Gastrocnemius medialis (tissue), 4 donors: Measurements from ENCODE around the gene FERMT1. TPM values are rescaled to one million over a fixed set of nuclear protein-coding genes. Genes with fewer than 3 reads are reported as not detected.

Source experiments
- ATAC-seq, 2 donors: fragments of 150-250 bp; one replicate each; pipeline ENCODE4 v1.9.1; 2016
- DNase-seq, 2 donors: peaks; one replicate each; pipeline ENCODE4 v3.0.0-alpha.2; 2019
- H3K27ac ChIP-seq, 4 donors: fragments of 200-600 bp; sonication (generic); 1 replicate in 1 of 4; 2 replicates in 3 of 4; pipeline ENCODE4 v1.5.1; 2016 to 2018; ENCODE audit warnings: mild to moderate bottlenecking in 2 of 4, moderate library complexity in 1 of 4
- H3K27me3 ChIP-seq, 3 donors: fragments of 200-600 bp; sonication (generic) in 2 of 3; 1 replicate in 1 of 3; 2 replicates in 2 of 3; pipeline versions ENCODE4 v1.5.1 to v1.6.0; 2016 to 2019; ENCODE audit warnings: mild to moderate bottlenecking in 1 of 3, moderate library complexity in 1 of 3
- H3K36me3 ChIP-seq, 2 donors: fragments of 200-600 bp; sonication (generic) in 1 of 2; one replicate each; pipeline ENCODE4 v1.5.1; 2017 to 2018
- H3K4me1 ChIP-seq, 2 donors: fragments of 200-600 bp; sonication (generic) in 1 of 2; one replicate each; pipeline ENCODE4 v1.5.1; 2016 to 2017; ENCODE audit warnings: mild to moderate bottlenecking in 2 of 2
- H3K4me3 ChIP-seq, 4 donors: fragments of 200-600 bp; sonication (generic) in 3 of 4; 1 replicate in 1 of 4; 2 replicates in 3 of 4; pipeline ENCODE4 v1.5.1; 2016 to 2019; ENCODE audit warnings: mild to moderate bottlenecking in 2 of 4
- H3K9me3 ChIP-seq, 3 donors: fragments of 200-600 bp; sonication (generic) in 2 of 3; 1 replicate in 1 of 3; 2 replicates in 2 of 3; pipeline ENCODE4 v1.5.1; 2016 to 2019
- POLR2A ChIP-seq, 2 donors: fragments of 450-650 bp; IDR thresholded peaks; one replicate each; pipeline ENCODE4 v1.6.1; 2017; ENCODE audit warnings: antibody characterized with exemption in 2 of 2, mild to moderate bottlenecking in 2 of 2, moderate library complexity in 2 of 2
- in situ Hi-C, 4 donors: fragments of 200-750 bp; cut with MboI; loops; one replicate each; pipeline versions ENCODE4 v1.15.0 to v1.8.0; 2017; ENCODE audit warnings: low sequenced_read_pairs in 4 of 4
- intact Hi-C: fragments of 100-400 bp; cut with DNase I; formaldehyde crosslinking; loops from one replicate; pipeline ENCODE4 v1.15.1; 2023; ENCODE audit warnings: low total_unique reads
- total RNA-seq, 4 donors: library from RNA; depleted of rRNA; stranded (reverse); fragments of >200 nt; gene quantifications; one replicate each; pipeline versions ENCODE4 v1.1.0 to v1.2.3, GENCODE V29; 2016
- TF ChIP-seq, protein P1 (sequence below), 5 experiments: fragments of 450-650 bp in 3 of 5; fragments of 200-600 bp in 2 of 5; sonication (generic) in 2 of 5; IDR thresholded peaks in 4 of 5; conservative IDR thresholded peaks in 1 of 5; 1 replicate in 4 of 5; 2 replicates in 1 of 5; pipeline ENCODE4 v1.5.1; 2016 to 2019; ENCODE audit warnings: antibody characterized with exemption in 5 of 5, mild to moderate bottlenecking in 3 of 5, moderate library complexity in 3 of 5

Gene FERMT1
- total RNA-seq, 4 donors from 2014 or later: 0.09 to 0.36 TPM; not detected in 2

DNA sequence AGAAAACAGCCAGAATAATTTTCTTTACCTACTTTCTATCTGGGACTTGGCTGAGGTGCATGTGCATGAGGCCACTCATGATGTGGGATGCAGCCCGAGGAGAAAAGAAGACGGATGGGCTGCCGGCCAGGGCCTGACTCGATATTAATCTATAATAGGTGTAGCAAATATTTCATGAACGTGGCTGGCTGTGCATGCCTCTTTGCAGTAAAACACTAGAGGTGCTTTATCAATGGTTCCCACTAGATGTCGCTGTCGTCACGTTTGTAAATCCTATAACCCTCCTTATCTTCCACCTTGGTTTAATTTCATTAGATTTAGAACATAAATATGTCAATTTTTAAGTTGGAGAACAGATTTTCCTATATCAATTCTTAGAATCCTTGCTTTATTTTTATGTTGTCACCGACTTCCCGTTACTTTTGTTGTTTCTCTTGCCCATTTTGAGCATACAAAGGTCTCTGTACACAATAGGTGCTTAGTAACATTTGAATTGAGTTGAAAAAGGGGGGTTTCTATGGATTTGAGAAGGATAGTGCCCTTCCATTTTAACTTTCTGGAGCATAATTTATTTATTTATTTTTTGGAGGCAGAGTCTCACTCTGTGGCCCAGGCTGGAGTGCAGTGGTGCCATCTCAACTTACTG lies 19.6 kb upstream of the FERMT1 start:
- peak in 1 of 2 donors; percentile 13 for DNase-seq
- no peaks in the 10 kb centered on the region for H3K36me3 ChIP-seq
- no peaks in the 10 kb centered on the region for H3K9me3 ChIP-seq
- in situ Hi-C loops (loop anchor here in 3 of 4 donors (25.0 kb wide), 1 partner anchor 1145 kb away; no protein-coding TSS in a partner anchor), intact Hi-C loops (loop anchor here (5.0 kb wide), 1 partner anchor 1145 kb away; no protein-coding TSS in a partner anchor)
- ATAC-seq: peak in 1 of 2 donors; percentile 62
- peaks cover 0 to 3% (median 0%) of the 10 kb centered on the region in 3 donors for H3K27me3 ChIP-seq
- no peak overlapping the region for H3K4me3 ChIP-seq
- TF ChIP-seq, protein P1, sequence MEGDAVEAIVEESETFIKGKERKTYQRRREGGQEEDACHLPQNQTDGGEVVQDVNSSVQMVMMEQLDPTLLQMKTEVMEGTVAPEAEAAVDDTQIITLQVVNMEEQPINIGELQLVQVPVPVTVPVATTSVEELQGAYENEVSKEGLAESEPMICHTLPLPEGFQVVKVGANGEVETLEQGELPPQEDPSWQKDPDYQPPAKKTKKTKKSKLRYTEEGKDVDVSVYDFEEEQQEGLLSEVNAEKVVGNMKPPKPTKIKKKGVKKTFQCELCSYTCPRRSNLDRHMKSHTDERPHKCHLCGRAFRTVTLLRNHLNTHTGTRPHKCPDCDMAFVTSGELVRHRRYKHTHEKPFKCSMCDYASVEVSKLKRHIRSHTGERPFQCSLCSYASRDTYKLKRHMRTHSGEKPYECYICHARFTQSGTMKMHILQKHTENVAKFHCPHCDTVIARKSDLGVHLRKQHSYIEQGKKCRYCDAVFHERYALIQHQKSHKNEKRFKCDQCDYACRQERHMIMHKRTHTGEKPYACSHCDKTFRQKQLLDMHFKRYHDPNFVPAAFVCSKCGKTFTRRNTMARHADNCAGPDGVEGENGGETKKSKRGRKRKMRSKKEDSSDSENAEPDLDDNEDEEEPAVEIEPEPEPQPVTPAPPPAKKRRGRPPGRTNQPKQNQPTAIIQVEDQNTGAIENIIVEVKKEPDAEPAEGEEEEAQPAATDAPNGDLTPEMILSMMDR (IDR thresholded peaks at IDR 0.05 in 4 of 5, conservative IDR thresholded peaks at IDR 0.05 in 1 of 5): peak; percentile 32 to 80 (median 64)
- TF ChIP-seq POLR2A (IDR thresholded peaks at IDR 0.05): no peak
- no peaks in the 10 kb centered on the region for H3K4me1 ChIP-seq
- H3K27ac ChIP-seq: no peak overlapping the region

DNA sequence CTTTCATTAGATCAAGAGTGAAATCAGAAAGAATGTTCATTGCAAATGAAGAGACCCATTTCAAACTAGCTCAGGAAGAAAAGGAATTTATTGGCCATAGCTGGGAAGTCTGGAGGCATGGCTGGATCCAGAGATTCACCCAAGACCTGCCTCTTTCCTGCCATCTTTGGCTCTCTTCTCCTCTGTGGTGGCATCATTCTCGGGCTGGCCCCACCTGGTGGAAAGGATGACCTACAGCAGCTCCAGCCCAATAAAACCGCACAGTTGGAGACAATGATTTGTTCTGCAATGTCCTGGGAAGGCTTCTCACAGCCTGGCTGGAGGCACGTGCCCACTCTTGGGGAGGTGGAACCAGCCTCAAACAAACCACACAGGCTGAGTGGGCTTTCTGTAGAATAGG lies 18.1 kb upstream of the FERMT1 start:
- in situ Hi-C loops (loop anchor here in 3 of 4 donors (25.0 kb wide), 1 partner anchor 1146 kb away; no protein-coding TSS in a partner anchor), intact Hi-C loops (loop anchor here (5.0 kb wide), 1 partner anchor 1146 kb away; no protein-coding TSS in a partner anchor)
- H3K36me3 ChIP-seq: no peaks in the 10 kb centered on the region
- H3K4me1 ChIP-seq: no peaks in the 10 kb centered on the region
- no peaks in the 10 kb centered on the region for H3K9me3 ChIP-seq
- ATAC-seq (no peak), DNase-seq (no peak)
- peaks cover 0 to 3% (median 0%) of the 10 kb centered on the region in 3 donors for H3K27me3 ChIP-seq
- H3K4me3 ChIP-seq: no peak overlapping the region
- TF ChIP-seq, protein P1 (IDR thresholded peaks at IDR 0.05 in 4 of 5, conservative IDR thresholded peaks at IDR 0.05 in 1 of 5): no peak
- TF ChIP-seq POLR2A (IDR thresholded peaks at IDR 0.05): no peak
- no peak overlapping the region for H3K27ac ChIP-seq

DNA sequence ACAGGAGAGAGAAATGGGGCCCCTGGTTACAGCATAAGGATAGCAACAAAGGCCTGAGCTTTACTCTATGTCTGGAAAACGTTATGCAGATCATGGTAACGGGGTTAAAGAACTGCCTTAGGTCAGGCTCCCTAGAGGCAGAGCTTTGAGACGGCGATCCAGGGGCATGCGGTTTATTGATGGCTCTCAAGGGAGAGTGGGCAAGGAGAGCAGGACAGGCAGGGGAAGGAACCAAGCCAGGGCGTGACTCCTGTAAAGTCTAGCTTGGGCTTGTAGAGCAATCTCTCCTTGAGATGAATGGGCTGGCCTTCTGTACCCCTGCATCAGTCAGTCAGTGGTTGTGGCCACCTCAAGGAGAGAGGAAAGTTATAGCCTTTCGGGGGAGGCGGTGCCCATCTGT lies 12.5 kb upstream of the FERMT1 start:
- in situ Hi-C loops (loop anchor here in 3 of 4 donors (25.0 kb wide), 1 partner anchor 1152 kb away; no protein-coding TSS in a partner anchor), intact Hi-C loops (no loop called here)
- Histone ChIP-seq H3K9me3 (no peaks in the 10 kb centered on the region), H3K4me3 (no peak overlapping the region), H3K4me1 (no peaks in the 10 kb centered on the region), H3K36me3 (no peaks in the 10 kb centered on the region), H3K27ac (no peak overlapping the region), H3K27me3 (peaks cover 0 to 4% (median 0%) of the 10 kb centered on the region in 3 donors)
- ATAC-seq (no peak), DNase-seq (no peak)
- TF ChIP-seq, protein P1 (IDR thresholded peaks at IDR 0.05 in 4 of 5, conservative IDR thresholded peaks at IDR 0.05 in 1 of 5): no peak
- no peak for TF ChIP-seq POLR2A (IDR thresholded peaks at IDR 0.05)

DNA sequence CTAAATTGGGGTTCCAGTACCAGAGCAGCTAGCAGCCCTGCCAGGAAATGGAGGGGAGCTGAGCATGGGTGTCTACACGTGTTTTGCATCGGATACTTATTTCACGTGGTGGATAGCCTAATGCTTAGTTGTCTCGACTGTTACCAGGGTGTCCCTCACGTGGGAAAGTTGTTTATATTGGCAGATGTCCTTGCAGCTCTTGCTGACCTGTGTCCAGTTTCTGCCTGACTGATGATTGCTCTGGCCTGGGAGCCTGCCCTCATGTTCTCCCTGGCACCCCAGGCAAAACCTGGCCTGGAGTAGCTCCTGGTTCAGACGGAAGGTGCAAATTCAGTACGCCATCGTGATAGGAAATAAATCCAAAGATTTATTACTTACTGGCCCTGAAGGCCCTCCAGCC lies 11.8 kb upstream of the FERMT1 start:
- no peaks in the 10 kb centered on the region for H3K9me3 ChIP-seq
- peaks cover 0 to 4% (median 0%) of the 10 kb centered on the region in 3 donors for H3K27me3 ChIP-seq
- H3K4me1 ChIP-seq: no peaks in the 10 kb centered on the region
- H3K4me3 ChIP-seq: no peak overlapping the region
- no peak for ATAC-seq
- intact Hi-C loops: no loop called here
- no peak overlapping the region for H3K27ac ChIP-seq
- no peak for DNase-seq
- in situ Hi-C loops: loop anchor here in 3 of 4 donors (25.0 kb wide), 1 partner anchor 1153 kb away; no protein-coding TSS in a partner anchor
- H3K36me3 ChIP-seq: no peaks in the 10 kb centered on the region
- TF ChIP-seq, protein P1 (IDR thresholded peaks at IDR 0.05 in 4 of 5, conservative IDR thresholded peaks at IDR 0.05 in 1 of 5): no peak
- TF ChIP-seq POLR2A (IDR thresholded peaks at IDR 0.05): no peak
